ENCODE measurements around the gene DLEC1. TPM values are rescaled to one million over a fixed set of nuclear protein-coding genes. Genes with fewer than 3 reads are reported as not detected.

The DLEC1 gene
- polyA plus RNA-seq, 2 of the 4 experiments (the other 2 are of a cell fraction): 0.10 TPM; not detected in 1

DNA sequence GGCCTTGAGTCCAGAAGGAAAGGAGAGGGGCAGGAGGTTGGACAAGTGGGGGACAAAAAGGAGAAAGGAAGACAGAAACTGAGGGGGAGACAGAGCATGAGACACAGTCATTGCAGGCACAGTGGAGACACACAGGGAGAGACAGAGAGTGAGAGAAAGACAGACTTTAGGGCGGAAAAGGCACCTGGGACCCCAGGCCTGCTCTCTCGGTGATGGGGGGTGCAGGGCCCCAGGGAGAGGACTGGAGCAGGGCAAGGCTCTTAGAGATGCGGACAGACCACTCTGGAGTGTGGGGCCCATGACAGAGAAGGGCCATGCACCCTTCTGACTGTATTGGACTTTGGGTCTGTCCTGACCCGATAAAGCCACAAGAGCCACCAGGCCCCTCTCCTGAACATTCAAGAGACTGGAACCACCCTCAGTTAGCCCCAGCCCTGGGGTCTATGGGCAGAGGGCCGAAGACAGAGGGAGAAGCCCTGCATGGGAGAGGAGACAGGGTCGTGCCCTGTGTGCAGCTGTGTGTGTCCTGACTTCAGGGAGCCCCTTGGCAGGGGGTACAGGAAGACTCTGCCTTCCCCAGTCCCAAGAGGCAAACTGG is 22.1 kb upstream of the DLEC1 start:
- no peak overlapping the region for H3K4me2 ChIP-seq
- no peak overlapping the region for H3K27ac ChIP-seq
- no peak overlapping the region for H3K4me3 ChIP-seq
- ChIA-PET POLR2A (no interaction called here), CTCF (interaction anchor here (5.5 kb wide), 1 partner anchor 15 kb away, joined by 31 read pairs; no protein-coding TSS in a partner anchor)
- H3K4me1 ChIP-seq: no peaks in the 10 kb centered on the region
- ATAC-seq (no peak), DNase-seq (ENCODE audit: low read depth in 1 of 2, low spot score in 1 of 2) (no peak), FAIRE-seq (no peak)
- peaks cover 3% of the 10 kb centered on the region; the same call in 1 of the 3 replicates for H3K9me3 ChIP-seq
- WGBS (ENCODE audit: missing lambda C conversion rate): 64% methylated on average over 6 of the region's 6 CpGs
- TF ChIP-seq RNF2 (IDR thresholded peaks at IDR 0.05; ENCODE audit: borderline replicate concordance, low read depth) (no peak), SREBF2 (IDR thresholded peaks at IDR 0.05) (no peak), JUNB (IDR thresholded peaks at IDR 0.05) (no peak)

DNA sequence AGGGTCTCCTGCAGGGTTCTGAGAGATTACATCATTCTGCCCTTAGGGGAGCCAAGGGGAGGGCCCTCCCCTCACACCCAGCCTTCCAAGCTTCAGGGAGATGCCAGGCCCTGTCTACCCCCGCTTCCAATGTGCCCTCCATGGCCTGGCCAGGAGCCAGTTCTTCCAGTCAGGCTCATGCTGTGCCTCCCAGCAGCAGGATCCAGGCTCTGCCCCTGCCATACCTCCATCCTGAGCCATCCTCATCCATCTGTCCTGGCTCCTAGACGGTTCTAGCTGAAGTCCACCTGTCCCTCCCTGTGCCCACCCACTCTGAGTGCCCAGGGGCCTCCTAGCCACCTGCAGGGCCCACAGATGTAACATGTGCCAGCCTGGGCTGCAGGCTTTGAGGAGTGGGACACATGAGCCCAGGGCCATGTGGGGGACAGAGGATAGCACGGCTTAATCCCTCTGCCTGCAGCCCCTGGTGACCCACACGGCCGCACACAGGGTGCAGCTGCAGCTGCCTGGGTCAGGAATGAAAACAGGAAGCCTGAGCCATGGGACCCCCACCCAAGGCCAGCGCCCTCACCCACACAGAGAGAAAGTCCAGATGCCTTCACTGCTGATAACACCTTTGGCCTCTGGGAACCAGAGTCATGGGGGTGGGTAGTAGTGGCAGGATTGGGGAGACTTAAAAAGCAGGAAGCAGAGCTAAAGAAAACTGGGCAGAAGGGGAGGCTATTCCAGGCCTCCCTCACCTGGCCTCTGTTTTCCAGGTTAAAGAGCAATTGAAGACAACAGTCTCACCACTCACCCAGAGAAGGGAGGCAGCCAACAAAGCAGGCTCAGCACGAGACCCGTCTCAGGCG is 21.3 kb upstream of the DLEC1 start:
- TF ChIP-seq CBX2 (IDR thresholded peaks at IDR 0.05; ENCODE audit: borderline replicate concordance, low read depth): no peak
- no peak for TF ChIP-seq NPAS2 (CRISPR knock-in tag; IDR thresholded peaks at IDR 0.05; ENCODE audit: borderline replicate concordance)
- no peak for TF ChIP-seq JUN (IDR thresholded peaks at IDR 0.05)
- TF ChIP-seq MYC (IDR thresholded peaks at IDR 0.05; ENCODE audit: borderline replicate concordance, low read length): no peak
- TF ChIP-seq HOXB5 (CRISPR knock-in tag; IDR thresholded peaks at IDR 0.05): no peak
- TF ChIP-seq FOSL2 (IDR thresholded peaks at IDR 0.05): no peak
- no peak for TF ChIP-seq FOSL2 (CRISPR knock-in tag; IDR thresholded peaks at IDR 0.05)
- ATAC-seq (no peak), DNase-seq (ENCODE audit: low read depth in 1 of 2, low spot score in 1 of 2) (no peak), FAIRE-seq (no peak)
- no peak overlapping the region for H3K4me2 ChIP-seq
- H3K4me3 ChIP-seq: no peak overlapping the region
- 75% methylated on average over 8 of the region's 9 CpGs for WGBS (ENCODE audit: missing lambda C conversion rate)
- no peak overlapping the region for H3K27ac ChIP-seq
- peaks cover 3% of the 10 kb centered on the region; the same call in 1 of the 3 replicates for H3K9me3 ChIP-seq
- CTCF ChIA-PET: interaction anchor here (5.5 kb wide), 1 partner anchor 15 kb away, joined by 31 read pairs; no protein-coding TSS in a partner anchor
- POLR2A ChIA-PET: no interaction called here
- H3K4me1 ChIP-seq: no peaks in the 10 kb centered on the region

DNA sequence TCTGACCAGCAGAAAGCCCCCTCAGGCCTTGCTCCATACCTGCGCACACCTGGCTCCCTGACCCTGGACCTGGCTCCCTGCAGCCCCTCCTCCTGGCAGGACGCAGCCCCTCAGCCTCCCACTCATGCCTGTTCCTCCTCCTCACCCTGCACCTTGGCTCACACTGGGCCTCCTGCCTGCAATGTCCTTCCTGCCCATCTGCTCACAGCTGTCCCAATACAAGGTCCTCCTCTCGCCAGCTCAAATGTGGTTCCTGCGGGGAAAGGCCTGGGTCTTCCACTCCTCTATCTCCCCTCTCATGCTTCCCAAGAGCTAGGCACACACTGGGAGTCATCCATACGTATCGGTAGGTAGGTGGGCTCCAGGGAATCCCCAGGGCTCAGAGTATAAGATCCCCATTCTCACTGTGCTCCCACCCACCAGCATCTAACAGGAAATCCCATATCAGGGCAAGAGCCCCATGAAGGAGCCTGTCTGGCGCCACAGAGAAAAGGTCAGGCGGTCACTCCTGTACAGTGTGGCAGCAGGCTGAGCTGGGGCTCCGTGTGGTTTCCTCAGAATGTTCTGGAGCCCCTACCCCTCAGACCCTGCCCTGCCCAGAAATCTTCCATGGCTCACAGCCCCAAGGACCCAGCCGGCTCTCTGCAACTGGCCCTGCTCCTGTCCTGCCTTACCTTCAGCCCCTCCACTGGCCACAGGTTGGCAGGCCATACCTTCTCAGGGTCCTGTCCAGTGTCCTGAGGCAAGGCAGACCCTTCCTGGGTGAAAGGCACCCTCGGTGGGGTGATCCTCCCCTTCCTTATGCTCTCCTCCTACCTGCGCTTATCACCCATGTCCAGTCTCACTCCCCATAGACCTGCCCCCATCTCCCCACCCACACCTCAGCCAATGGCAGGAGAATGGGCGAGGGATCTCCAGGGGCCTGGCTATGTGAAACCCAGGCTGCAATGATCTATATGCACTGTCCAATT is 20.4 kb upstream of the DLEC1 start:
- ChIA-PET POLR2A (no interaction called here), CTCF (no interaction called here)
- ATAC-seq (no peak), FAIRE-seq (no peak), DNase-seq (ENCODE audit: low read depth in 1 of 2, low spot score in 1 of 2) (no peak)
- TF ChIP-seq ZNF302 (CRISPR knock-in tag; IDR thresholded peaks at IDR 0.05): no peak
- TF ChIP-seq BHLHE40 (IDR thresholded peaks at IDR 0.05; ENCODE audit: low read depth, low read length): no peak
- TF ChIP-seq JUNB (IDR thresholded peaks at IDR 0.05): no peak
- no peak for TF ChIP-seq POLR2A (IDR thresholded peaks at IDR 0.05; ENCODE audit: low read length)
- TF ChIP-seq, protein P1, sequence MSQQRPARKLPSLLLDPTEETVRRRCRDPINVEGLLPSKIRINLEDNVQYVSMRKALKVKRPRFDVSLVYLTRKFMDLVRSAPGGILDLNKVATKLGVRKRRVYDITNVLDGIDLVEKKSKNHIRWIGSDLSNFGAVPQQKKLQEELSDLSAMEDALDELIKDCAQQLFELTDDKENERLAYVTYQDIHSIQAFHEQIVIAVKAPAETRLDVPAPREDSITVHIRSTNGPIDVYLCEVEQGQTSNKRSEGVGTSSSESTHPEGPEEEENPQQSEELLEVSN (IDR thresholded peaks at IDR 0.05; ENCODE audit: borderline replicate concordance, low read depth): no peak
- no peak for TF ChIP-seq FOSL2 (IDR thresholded peaks at IDR 0.05)
- TF ChIP-seq FOSL2 (CRISPR knock-in tag; IDR thresholded peaks at IDR 0.05): no peak
- TF ChIP-seq JUN (IDR thresholded peaks at IDR 0.05): no peak
- no peak for TF ChIP-seq ZFP36 (IDR thresholded peaks at IDR 0.05; ENCODE audit: borderline replicate concordance, partially characterized antibody)
- Histone ChIP-seq H3K4me3 (no peak overlapping the region), H3K4me1 (no peaks in the 10 kb centered on the region), H3K9me3 (peaks cover 3% of the 10 kb centered on the region; the same call in 1 of the 3 replicates), H3K27ac (no peak overlapping the region), H3K4me2 (no peak overlapping the region)
- 76% methylated on average over 12 of the region's 13 CpGs for WGBS (ENCODE audit: missing lambda C conversion rate)

Data from A549 (cell line).